GM19023 (cell line): ENCODE measurements around the gene KLC3.

Experiments
- ATAC-seq: cut with Tn5 transposase; IDR thresholded peaks from one replicate; pipeline ENCODE4 v1.9.1; 2021; ENCODE audit warnings: mild to moderate bottlenecking, moderate library complexity; ENCODE audit not compliant: unreplicated experiment

Gene KLC3

GRCh38 chr19:45370410-45371204, 30.1 kb downstream of the KLC3 start, which contains the start of gene ERCC2:
Gene ERCC2 (minus strand): TSS chr19:45370573. CDS start chr19:45370540, 33 bp downstream.
- peak; percentile 92 for ATAC-seq

- ATAC-seq: no peak
These were observed 35.6 kb downstream of the KLC3 start for GRCh38 chr19:45376045-45376724.

- no peak for ATAC-seq
These were observed 39.6 kb downstream of the KLC3 start for GRCh38 chr19:45380107-45380506.

DNA sequence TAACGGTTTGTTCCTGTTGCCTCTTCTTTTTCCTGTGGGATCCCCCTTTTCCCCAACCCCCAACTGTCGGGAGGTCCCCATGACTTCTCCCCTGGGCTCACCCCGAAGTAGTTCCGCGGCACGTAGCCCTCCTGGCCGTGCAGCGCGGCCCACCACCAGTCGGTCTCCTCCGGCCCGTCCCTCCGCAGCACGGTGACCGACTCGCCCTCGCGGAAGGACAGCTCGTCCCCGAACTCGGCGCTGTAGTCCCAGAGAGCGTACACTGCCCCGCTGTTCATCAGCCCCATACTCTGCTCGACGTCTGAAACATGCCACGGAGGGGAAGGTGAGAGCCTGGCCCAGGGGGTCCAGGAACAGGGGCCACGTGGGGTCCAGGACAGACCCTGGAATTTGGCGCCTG, 41.9 kb downstream of the KLC3 start:
- no peak for ATAC-seq

GRCh38 chr19:45385392-45386221, 45.1 kb downstream of the KLC3 start:
- no peak for ATAC-seq

- no peak for ATAC-seq
These were observed 50.8 kb downstream of the KLC3 start for GRCh38 chr19:45391346-45391745.

GRCh38 chr19:45391871-45392665, 51.5 kb downstream of the KLC3 start:
- no peak for ATAC-seq

DNA sequence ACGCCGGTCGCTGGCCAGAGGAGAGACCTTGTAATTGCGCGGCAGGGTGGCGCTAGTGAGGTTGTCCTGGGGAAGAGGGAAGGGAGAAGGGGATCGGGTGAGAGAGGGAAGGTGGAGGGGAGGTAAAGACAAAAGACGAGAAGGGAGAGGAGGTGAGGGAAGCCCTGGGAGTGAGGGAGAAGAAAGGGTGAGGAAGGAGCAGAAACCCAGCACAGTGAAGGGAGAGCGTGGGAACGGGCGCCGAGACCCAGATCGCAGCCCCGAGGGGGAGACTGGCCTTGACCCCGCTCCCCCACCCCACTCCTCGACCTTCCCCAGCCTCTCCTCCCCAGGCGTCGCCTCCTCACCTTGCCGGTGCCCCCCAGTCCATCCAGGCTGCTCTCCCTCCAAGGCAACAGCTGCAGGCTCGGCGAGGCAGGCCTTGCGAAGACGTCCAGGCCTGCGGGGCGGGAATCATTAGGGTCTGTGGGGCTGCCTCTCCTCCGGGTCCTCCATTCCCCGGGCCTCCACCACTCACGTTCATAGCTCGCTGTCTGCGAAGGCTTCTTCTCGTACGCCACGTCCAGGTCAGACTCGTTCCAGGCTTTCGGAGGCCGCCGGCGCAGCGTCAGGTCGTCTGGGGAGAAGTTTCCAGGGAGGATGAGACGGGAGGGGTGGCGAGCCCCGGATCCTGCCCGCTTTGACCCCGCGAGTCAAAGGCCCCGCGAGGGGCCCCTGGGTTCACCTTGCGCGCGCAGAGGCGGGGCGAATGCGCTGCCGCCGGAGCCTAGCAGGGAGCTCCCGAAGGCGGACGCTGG, 55.5 kb downstream of the KLC3 start:
- no peak for ATAC-seq

DNA sequence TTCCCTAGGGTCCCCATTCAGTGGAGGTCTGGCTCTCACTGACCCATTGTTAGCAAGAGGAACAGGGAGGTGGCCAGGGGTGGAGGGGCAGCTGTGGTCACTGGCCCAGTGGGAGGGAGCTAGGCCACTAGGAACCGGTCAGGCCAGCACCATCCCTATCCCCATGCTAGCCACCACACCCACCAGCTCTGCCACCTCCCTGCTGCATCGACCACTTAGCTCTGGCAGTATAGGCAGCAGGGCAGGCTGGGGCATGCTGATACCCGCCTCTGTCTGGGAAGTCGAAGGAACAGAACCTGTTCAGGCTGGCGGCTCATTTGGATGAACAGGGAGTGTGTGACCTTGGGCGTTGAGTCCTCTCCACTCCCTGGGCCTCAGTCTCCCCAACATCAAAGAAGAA, 59.6 kb downstream of the KLC3 start:
- no peak for ATAC-seq
